Activated CD4-positive, alpha-beta memory T cell treated with anti-CD3 and anti-CD28 coated beads, Interleukin-2, amount 10 ng/mL, durations not matched to agents 7 days and 5 days (primary cell): ENCODE measurements around the gene LYPD6B. TPM values are rescaled to one million over a fixed set of nuclear protein-coding genes. Genes with fewer than 3 reads are reported as not detected.

Experiments
- CTCF ChIA-PET: fragments of 350-600 bp; sonication (Branson Sonifier 250); formaldehyde crosslinking; loops from one replicate; lab custom pipeline; 2021; ENCODE audit warnings: antibody characterized with exemption, inconsistent platforms; lab: Charles Lee
- POLR2A ChIA-PET: fragments of 350-600 bp; sonication (Branson Sonifier 250); formaldehyde crosslinking; loops from one replicate; lab custom pipeline; 2021; ENCODE audit warnings: antibody characterized with exemption; lab: Charles Lee
- DNase-seq: peaks from one replicate; pipeline ENCODE4 v3.0.0-alpha.2; 2020
- H3K27ac Mint-ChIP-seq: one replicate; pipeline ENCODE4 v1.8.0; 2021; ENCODE audit warnings: mild to moderate bottlenecking, mixed read lengths
- H3K27me3 Mint-ChIP-seq: one replicate; pipeline ENCODE4 v1.8.0; 2021; ENCODE audit warnings: mixed read lengths
- H3K36me3 Mint-ChIP-seq: one replicate; pipeline ENCODE4 v1.8.0; 2021; ENCODE audit warnings: low read depth, mixed read lengths
- H3K4me1 Mint-ChIP-seq: one replicate; pipeline ENCODE4 v1.8.0; 2021; ENCODE audit warnings: mixed read lengths
- H3K4me3 Mint-ChIP-seq: one replicate; pipeline ENCODE4 v1.8.0; 2021; ENCODE audit warnings: mild to moderate bottlenecking, mixed read lengths
- H3K9me3 Mint-ChIP-seq: one replicate; pipeline ENCODE4 v1.8.0; 2021; ENCODE audit warnings: mixed read lengths
- total RNA-seq, 2 experiments: library from RNA; stranded (reverse); gene quantifications; one replicate each; pipeline ENCODE4 v1.2.3, GENCODE V29; 2021

The LYPD6B gene
- total RNA-seq, 2 experiments from 2014 or later, result 0.20 TPM; not detected in 1

DNA sequence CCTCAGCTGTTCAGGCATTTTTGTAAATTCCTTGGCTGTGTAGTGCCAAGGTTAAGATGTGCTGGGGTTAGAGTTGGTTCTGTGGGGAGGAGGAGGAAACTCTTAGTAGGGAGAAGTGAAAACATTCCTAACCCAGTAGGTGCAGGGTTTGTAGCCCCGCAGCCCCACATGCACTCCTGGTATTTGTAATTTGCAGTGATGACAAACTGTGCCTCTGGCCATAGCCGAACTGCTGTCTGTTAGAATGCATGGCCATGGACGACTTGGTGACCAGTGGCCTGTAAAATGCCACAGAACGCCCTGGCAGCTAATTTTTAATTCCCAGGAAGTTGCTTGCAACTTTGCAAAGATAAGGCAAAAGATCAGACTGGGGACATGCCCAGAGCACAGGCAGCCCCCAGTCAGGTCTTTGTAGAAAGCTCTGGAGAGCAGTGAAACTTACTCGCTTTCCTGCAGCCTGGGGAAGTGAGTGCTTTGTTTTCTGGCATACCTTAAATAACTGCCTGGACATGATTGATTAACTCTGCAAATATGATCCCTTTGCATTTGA, 38.4 kb downstream of the LYPD6B start:
- H3K27ac Mint-ChIP-seq, result no peak overlapping the region
- ChIA-PET CTCF (no interaction called here), POLR2A (interaction anchor here (1.6 kb wide), 1 partner anchor 7 kb away, joined by 4 read pairs; no protein-coding TSS in a partner anchor)
- no peaks in the 10 kb centered on the region for H3K9me3 Mint-ChIP-seq
- H3K4me1 Mint-ChIP-seq, result no peaks in the 10 kb centered on the region
- DNase-seq, result no peak
- H3K27me3 Mint-ChIP-seq, result peaks cover 17% of the 10 kb centered on the region
- no peak overlapping the region for H3K4me3 Mint-ChIP-seq
- no peaks in the 10 kb centered on the region for H3K36me3 Mint-ChIP-seq

GRCh38 chr2:149077861-149078260, 39.4 kb downstream of the LYPD6B start:
- ChIA-PET POLR2A (interaction anchor here (1.6 kb wide), 1 partner anchor 8 kb away, joined by 4 read pairs; no protein-coding TSS in a partner anchor), CTCF (interaction anchor here (1.3 to 1.6 kb wide), 2 partner anchors 8 to 59 kb away, joined by 3 to 4 read pairs; no protein-coding TSS in a partner anchor)
- Mint-ChIP-seq H3K4me3 (no peak overlapping the region), H3K27me3 (peaks cover 17% of the 10 kb centered on the region), H3K27ac (no peak overlapping the region), H3K9me3 (no peaks in the 10 kb centered on the region), H3K4me1 (no peaks in the 10 kb centered on the region), H3K36me3 (no peaks in the 10 kb centered on the region)
- DNase-seq, result no peak

DNA sequence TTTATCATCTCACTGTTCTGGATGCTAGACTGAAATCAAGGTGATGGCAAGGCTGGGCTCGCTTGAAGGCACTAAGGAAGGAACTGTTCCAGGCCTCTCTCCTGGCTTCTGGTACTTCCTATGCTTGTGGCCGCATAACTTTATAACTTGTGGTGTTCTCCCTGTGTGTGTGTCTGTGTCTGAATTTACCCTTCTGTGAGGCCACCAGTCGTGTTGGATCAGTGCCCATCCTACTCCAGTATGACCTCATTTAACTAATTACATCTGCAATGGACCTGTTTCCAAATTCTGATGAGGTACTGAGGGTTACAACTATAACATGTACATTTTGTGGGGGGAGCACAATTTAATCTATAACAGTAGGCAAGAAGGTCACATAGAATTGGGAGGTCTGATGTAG, 41.6 kb downstream of the LYPD6B start:
- no peak overlapping the region for H3K27ac Mint-ChIP-seq
- DNase-seq, result no peak
- H3K4me3 Mint-ChIP-seq, result no peak overlapping the region
- H3K4me1 Mint-ChIP-seq, result no peaks in the 10 kb centered on the region
- H3K9me3 Mint-ChIP-seq, result no peaks in the 10 kb centered on the region
- H3K27me3 Mint-ChIP-seq, result peaks cover 15% of the 10 kb centered on the region
- ChIA-PET CTCF (no interaction called here), POLR2A (no interaction called here)
- no peaks in the 10 kb centered on the region for H3K36me3 Mint-ChIP-seq

- H3K4me1 Mint-ChIP-seq, result no peaks in the 10 kb centered on the region
Measured at GRCh38 chr2:149080971-149081370, 42.5 kb downstream of the LYPD6B start.

DNA sequence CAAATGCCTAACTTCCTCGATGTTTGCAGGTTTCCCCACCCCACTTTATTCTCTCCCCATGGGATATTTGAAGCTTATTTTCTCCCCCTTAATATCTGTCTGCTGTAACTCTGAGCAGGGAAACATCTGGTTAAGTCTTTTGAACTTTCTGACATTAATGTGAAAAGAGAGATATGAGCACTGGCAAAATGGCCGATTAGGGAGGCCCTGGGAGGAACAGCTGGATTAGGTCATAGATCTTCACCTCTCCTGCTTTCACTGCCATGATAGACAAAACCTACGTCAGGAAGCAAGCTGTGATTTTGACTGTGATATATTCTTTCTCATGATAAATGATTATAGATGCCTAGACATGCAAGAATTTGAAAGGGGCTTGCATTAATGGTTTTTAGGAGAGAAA, 43.6 kb downstream of the LYPD6B start:
- Mint-ChIP-seq H3K9me3 (no peaks in the 10 kb centered on the region), H3K4me1 (no peaks in the 10 kb centered on the region), H3K4me3 (no peak overlapping the region), H3K27me3 (peaks cover 11% of the 10 kb centered on the region), H3K36me3 (no peaks in the 10 kb centered on the region), H3K27ac (no peak overlapping the region)
- CTCF ChIA-PET, result no interaction called here
- POLR2A ChIA-PET, result no interaction called here
- DNase-seq, result no peak

More at GRCh38 chr2:149080971-149081370, 42.5 kb downstream of the LYPD6B start:
- Mint-ChIP-seq H3K27ac (no peak overlapping the region), H3K4me3 (no peak overlapping the region), H3K27me3 (peaks cover 16% of the 10 kb centered on the region), H3K36me3 (no peaks in the 10 kb centered on the region), H3K9me3 (no peaks in the 10 kb centered on the region)
- ChIA-PET POLR2A (no interaction called here), CTCF (no interaction called here)
- DNase-seq, result no peak

- ChIA-PET POLR2A (no interaction called here), CTCF (no interaction called here)
- H3K27ac Mint-ChIP-seq, result no peak overlapping the region
- H3K4me3 Mint-ChIP-seq, result no peak overlapping the region
- H3K9me3 Mint-ChIP-seq, result no peaks in the 10 kb centered on the region
- peaks cover 11% of the 10 kb centered on the region for H3K27me3 Mint-ChIP-seq
- H3K4me1 Mint-ChIP-seq, result no peaks in the 10 kb centered on the region
- DNase-seq, result no peak
- no peaks in the 10 kb centered on the region for H3K36me3 Mint-ChIP-seq
Measured at GRCh38 chr2:149082735-149083134, 44.2 kb downstream of the LYPD6B start.

DNA sequence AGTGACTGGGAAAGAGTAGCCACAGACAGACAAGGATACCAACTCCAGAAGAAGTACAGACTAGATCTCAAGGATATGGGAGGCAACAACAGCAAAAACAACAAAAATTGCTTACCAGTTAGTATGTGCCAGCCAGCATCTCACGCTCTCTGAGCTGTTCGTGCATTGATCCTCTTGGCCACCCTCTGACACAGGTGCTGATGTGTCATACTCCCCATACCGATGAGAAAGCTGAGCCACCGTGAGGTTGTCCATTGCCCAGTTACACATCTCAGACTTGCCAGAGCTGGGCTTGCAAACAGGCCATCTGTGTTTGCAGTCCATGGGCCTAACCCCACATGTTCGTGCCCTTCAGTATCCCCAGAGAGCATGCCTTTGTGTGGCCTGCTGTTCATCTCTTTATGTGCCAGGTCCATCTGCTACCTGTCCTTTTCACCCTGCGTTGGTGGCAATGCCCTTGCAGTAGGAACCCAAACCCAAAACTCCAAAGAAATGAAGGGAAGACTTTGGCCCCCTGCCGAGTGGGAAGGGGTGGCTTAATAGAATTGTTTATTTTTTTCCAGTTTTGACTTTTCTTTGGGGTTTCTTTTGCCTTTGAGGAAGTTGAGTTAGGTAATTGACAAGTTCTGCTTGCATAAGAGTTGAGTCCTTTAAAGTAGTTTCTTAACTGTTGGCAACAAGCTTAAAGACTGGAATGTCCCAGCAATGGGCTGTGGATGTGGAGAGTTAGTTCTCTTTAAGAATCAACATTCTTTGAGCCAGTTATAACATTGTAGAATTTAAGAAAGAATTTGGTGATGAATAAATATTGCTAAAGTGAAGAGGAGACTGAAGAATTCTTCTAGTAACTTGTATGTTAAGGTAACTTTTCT, 46.7 kb downstream of the LYPD6B start:
- ChIA-PET CTCF (no interaction called here), POLR2A (no interaction called here)
- Mint-ChIP-seq H3K36me3 (no peaks in the 10 kb centered on the region), H3K4me3 (no peak overlapping the region), H3K4me1 (no peaks in the 10 kb centered on the region), H3K27me3 (peaks cover 14% of the 10 kb centered on the region), H3K27ac (no peak overlapping the region), H3K9me3 (no peaks in the 10 kb centered on the region)
- no peak for DNase-seq

- H3K36me3 Mint-ChIP-seq, result no peaks in the 10 kb centered on the region
- H3K9me3 Mint-ChIP-seq, result no peaks in the 10 kb centered on the region
- no peak overlapping the region for H3K4me3 Mint-ChIP-seq
- ChIA-PET CTCF (interaction anchor here (0.6 kb wide), 1 partner anchor 123 kb away, joined by 3 read pairs; no protein-coding TSS in a partner anchor), POLR2A (no interaction called here)
- H3K27me3 Mint-ChIP-seq, result peaks cover 27% of the 10 kb centered on the region
- no peak overlapping the region for H3K27ac Mint-ChIP-seq
- H3K4me1 Mint-ChIP-seq, result no peaks in the 10 kb centered on the region
- no peak for DNase-seq
Measured at GRCh38 chr2:149087751-149088150, 49.3 kb downstream of the LYPD6B start.

DNA sequence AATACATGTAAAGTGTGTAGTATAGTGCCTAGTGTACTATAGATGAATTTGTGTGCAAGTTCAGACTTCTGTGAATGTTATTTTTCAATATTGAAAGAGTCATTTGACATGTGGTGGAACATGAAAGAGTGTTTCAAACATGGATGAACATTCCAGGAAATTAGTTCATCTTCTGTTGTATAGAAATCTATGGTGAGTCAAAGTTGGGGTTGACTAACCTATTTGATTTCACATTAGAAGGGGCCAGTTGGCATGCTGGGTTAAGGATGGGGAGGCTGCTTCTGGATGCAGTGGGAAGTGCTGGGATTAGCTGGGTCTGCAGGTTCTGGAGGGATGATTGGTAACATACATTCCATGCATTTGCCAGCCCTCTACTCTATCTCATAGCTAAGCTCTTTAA, 50.6 kb downstream of the LYPD6B start:
- Mint-ChIP-seq H3K27ac (no peak overlapping the region), H3K4me1 (no peaks in the 10 kb centered on the region), H3K36me3 (no peaks in the 10 kb centered on the region), H3K27me3 (peaks cover 31% of the 10 kb centered on the region), H3K9me3 (no peaks in the 10 kb centered on the region), H3K4me3 (no peak overlapping the region)
- ChIA-PET CTCF (no interaction called here), POLR2A (no interaction called here)
- no peak for DNase-seq

GRCh38 chr2:149090706-149091105, 52.2 kb downstream of the LYPD6B start:
- no peak overlapping the region for H3K4me3 Mint-ChIP-seq
- H3K36me3 Mint-ChIP-seq, result no peaks in the 10 kb centered on the region
- H3K27ac Mint-ChIP-seq, result no peak overlapping the region
- DNase-seq, result no peak
- ChIA-PET POLR2A (no interaction called here), CTCF (no interaction called here)
- H3K4me1 Mint-ChIP-seq, result no peaks in the 10 kb centered on the region
- H3K9me3 Mint-ChIP-seq, result no peaks in the 10 kb centered on the region
- peaks cover 33% of the 10 kb centered on the region for H3K27me3 Mint-ChIP-seq

DNA sequence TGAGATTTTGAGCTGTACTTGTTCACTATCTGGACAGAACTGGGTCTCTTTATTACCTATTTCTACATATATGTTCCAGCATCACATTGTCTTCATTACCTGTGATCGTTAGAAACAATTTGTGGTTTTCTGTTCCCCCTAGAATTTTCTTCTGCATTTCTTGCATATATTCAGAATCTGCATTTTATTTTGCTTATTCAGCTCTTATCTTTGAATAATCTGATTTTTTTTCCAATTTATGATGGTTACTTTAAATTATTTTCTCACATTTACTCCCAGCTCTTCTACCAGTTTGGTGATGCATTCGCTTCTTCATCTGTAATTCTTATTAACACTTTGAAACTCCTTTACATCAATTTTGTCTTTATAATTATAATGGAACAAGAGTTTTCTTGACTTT, 55.1 kb downstream of the LYPD6B start:
- CTCF ChIA-PET, result no interaction called here
- POLR2A ChIA-PET, result no interaction called here
- no peak for DNase-seq
- Mint-ChIP-seq H3K36me3 (no peaks in the 10 kb centered on the region), H3K4me3 (no peak overlapping the region), H3K9me3 (no peaks in the 10 kb centered on the region), H3K27ac (no peak overlapping the region), H3K27me3 (peaks cover 36% of the 10 kb centered on the region), H3K4me1 (no peaks in the 10 kb centered on the region)

DNA sequence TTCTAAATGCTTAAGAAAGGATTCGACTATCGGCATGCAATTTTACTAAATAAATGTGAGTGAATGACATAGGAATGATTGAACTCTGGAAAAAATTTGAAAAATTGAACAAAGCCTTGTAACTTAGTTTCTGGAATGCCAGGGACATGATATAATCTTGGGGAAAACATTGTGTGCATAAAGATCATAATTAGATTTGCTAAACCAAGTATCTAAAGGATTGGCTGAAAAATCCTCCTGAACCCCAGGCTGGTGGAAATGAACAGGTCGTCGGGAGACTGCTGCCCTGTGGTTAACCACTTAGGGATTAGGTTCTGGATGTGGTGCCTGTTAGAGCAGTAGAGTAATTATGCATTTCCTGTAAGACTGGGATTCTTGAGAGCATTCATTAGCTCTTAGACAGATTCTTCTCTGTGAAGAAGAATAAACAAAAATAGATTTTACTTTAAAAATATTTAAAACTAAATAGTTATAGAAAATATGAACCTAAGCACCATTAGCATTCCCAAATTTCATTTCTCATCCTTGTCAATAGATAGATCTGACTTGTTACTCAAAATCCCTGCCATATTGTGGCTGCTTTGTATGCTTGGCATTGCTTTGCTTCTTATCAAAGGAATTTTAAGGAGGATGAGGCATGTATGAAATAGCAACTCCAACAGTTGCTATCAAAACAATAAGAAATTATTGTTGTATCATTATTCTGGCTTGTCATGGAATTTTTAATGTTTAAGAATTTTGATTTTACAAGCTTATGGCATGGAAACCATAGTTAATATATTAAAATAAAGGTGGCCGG, 55.9 kb downstream of the LYPD6B start:
- H3K36me3 Mint-ChIP-seq, result no peaks in the 10 kb centered on the region
- H3K27ac Mint-ChIP-seq, result no peak overlapping the region
- no peaks in the 10 kb centered on the region for H3K4me1 Mint-ChIP-seq
- ChIA-PET POLR2A (no interaction called here), CTCF (no interaction called here)
- H3K27me3 Mint-ChIP-seq, result peaks cover 34% of the 10 kb centered on the region
- no peaks in the 10 kb centered on the region for H3K9me3 Mint-ChIP-seq
- no peak for DNase-seq
- no peak overlapping the region for H3K4me3 Mint-ChIP-seq

- H3K27ac Mint-ChIP-seq, result no peak overlapping the region
- no peak overlapping the region for H3K4me3 Mint-ChIP-seq
- peaks cover 17% of the 10 kb centered on the region for H3K27me3 Mint-ChIP-seq
- H3K9me3 Mint-ChIP-seq, result no peaks in the 10 kb centered on the region
- H3K4me1 Mint-ChIP-seq, result no peaks in the 10 kb centered on the region
- no peak for DNase-seq
- CTCF ChIA-PET, result no interaction called here
- POLR2A ChIA-PET, result no interaction called here
- H3K36me3 Mint-ChIP-seq, result no peaks in the 10 kb centered on the region
Measured at GRCh38 chr2:149098701-149099100, 60.2 kb downstream of the LYPD6B start.
